SK-N-SH treated with all-trans-retinoic acid at 6 μM for 48 hours (cell line): Measurements from ENCODE around the gene TMC4.

Experiments used
- SNAI2 ChIP-seq: fragments of 250-450 bp; sonication (Bioruptor Pico); IDR thresholded peaks from 2 replicates; pipeline ENCODE4 v1.5.0; 2020; ENCODE audit warnings: mild to moderate bottlenecking, moderate library complexity
- ZFP30 ChIP-seq: fragments of 450-650 bp; formaldehyde crosslinking; IDR thresholded peaks from 2 replicates; pipeline ENCODE4 v1.5.0; 2022; ENCODE audit warnings: mild to moderate bottlenecking, moderate library complexity

GRCh38 chr19:54189735-54190502 is 17.0 kb upstream of the TMC4 start:
- TF ChIP-seq SNAI2 (CRISPR knock-in tag) (no peak), ZFP30 (CRISPR knock-in tag) (no peak)
